WTC11 (cell line): ENCODE measurements around the gene STT3B. TPM values are rescaled to one million over a fixed set of nuclear protein-coding genes. Genes with fewer than 3 reads are reported as not detected.

Experiments used
- ARID4B ChIP-seq: sonication (generic); formaldehyde crosslinking; IDR thresholded peaks from 2 replicates; pipeline ENCODE4 v1.8.0; 2023; ENCODE audit warnings: missing genetic modification reagents, mild to moderate bottlenecking, borderline replicate concordance
- ATF6 ChIP-seq: sonication (generic); formaldehyde crosslinking; IDR thresholded peaks from 2 replicates; pipeline ENCODE4 v1.8.1; 2023; ENCODE audit warnings: mild to moderate bottlenecking, missing genetic modification reagents
- ELF4 ChIP-seq: sonication (generic); formaldehyde crosslinking; IDR thresholded peaks from 2 replicates; pipeline ENCODE4 v1.8.1; 2022; ENCODE audit warnings: low read depth, mild to moderate bottlenecking, moderate library complexity, missing genetic modification reagents
- ESRRA ChIP-seq: sonication (generic); formaldehyde crosslinking; IDR thresholded peaks from 2 replicates; pipeline ENCODE4 v1.8.1; 2022; ENCODE audit warnings: mild to moderate bottlenecking, missing genetic modification reagents, borderline replicate concordance
- FOXJ3 ChIP-seq: sonication (generic); formaldehyde crosslinking; IDR thresholded peaks from 2 replicates; pipeline ENCODE4 v1.9.0; 2021; ENCODE audit warnings: missing genetic modification reagents, mild to moderate bottlenecking, borderline replicate concordance
- FOXK1 ChIP-seq: sonication (generic); formaldehyde crosslinking; IDR thresholded peaks from 2 replicates; pipeline ENCODE4 v1.8.0; 2022; ENCODE audit warnings: mild to moderate bottlenecking, moderate library complexity, missing genetic modification reagents
- FOXP1 ChIP-seq: sonication (generic); formaldehyde crosslinking; IDR thresholded peaks from 2 replicates; pipeline ENCODE4 v1.8.0; 2022; ENCODE audit warnings: missing genetic modification reagents, mild to moderate bottlenecking, moderate library complexity, borderline replicate concordance
- FOXP4 ChIP-seq: sonication (generic); formaldehyde crosslinking; IDR thresholded peaks from 2 replicates; pipeline ENCODE4 v1.8.0; 2022; ENCODE audit warnings: mild to moderate bottlenecking, missing genetic modification reagents
- GABPB1 ChIP-seq: sonication (generic); formaldehyde crosslinking; IDR thresholded peaks from 2 replicates; pipeline ENCODE4 v1.8.1; 2023; ENCODE audit warnings: mild to moderate bottlenecking, missing genetic modification reagents
- IRF2 ChIP-seq: sonication (generic); formaldehyde crosslinking; IDR thresholded peaks from 2 replicates; pipeline ENCODE4 v1.8.0; 2022; ENCODE audit warnings: low read depth, missing genetic modification reagents, borderline replicate concordance
- KAT7 ChIP-seq: sonication (generic); formaldehyde crosslinking; IDR thresholded peaks from 2 replicates; pipeline ENCODE4 v1.8.1; 2023; ENCODE audit warnings: missing genetic modification reagents, mild to moderate bottlenecking, borderline replicate concordance
- MAX ChIP-seq: sonication (generic); formaldehyde crosslinking; IDR thresholded peaks from 2 replicates; pipeline ENCODE4 v1.8.0; 2022; ENCODE audit warnings: mild to moderate bottlenecking, missing genetic modification reagents
- MYBL2 ChIP-seq: sonication (generic); formaldehyde crosslinking; IDR thresholded peaks from 2 replicates; pipeline ENCODE4 v1.8.1; 2023; ENCODE audit warnings: mild to moderate bottlenecking, moderate library complexity, missing genetic modification reagents
- NR1H2 ChIP-seq: sonication (generic); formaldehyde crosslinking; IDR thresholded peaks from 2 replicates; pipeline ENCODE4 v1.9.0; 2021; ENCODE audit warnings: mild to moderate bottlenecking, moderate library complexity, missing genetic modification reagents
- NR2C2 ChIP-seq: sonication (generic); formaldehyde crosslinking; IDR thresholded peaks from 2 replicates; pipeline ENCODE4 v1.8.0; 2022; ENCODE audit warnings: mild to moderate bottlenecking, missing genetic modification reagents
- PRDM15 ChIP-seq: sonication (generic); formaldehyde crosslinking; IDR thresholded peaks from 2 replicates; pipeline ENCODE4 v1.8.0; 2022; ENCODE audit warnings: missing genetic modification reagents
- PRRX2 ChIP-seq: fragments of 250-450 bp; sonication (Bioruptor Pico); IDR thresholded peaks from 2 replicates; pipeline ENCODE4 v1.8.0; 2021; ENCODE audit warnings: mild to moderate bottlenecking
- TEAD4 ChIP-seq: sonication (generic); formaldehyde crosslinking; IDR thresholded peaks from 2 replicates; pipeline ENCODE4 v1.8.0; 2022; ENCODE audit warnings: mild to moderate bottlenecking, missing genetic modification reagents
- USF2 ChIP-seq: sonication (generic); formaldehyde crosslinking; IDR thresholded peaks from 2 replicates; pipeline ENCODE4 v1.8.1; 2023; ENCODE audit warnings: mild to moderate bottlenecking, missing genetic modification reagents, moderate library complexity
- ZNF219 ChIP-seq: sonication (generic); formaldehyde crosslinking; IDR thresholded peaks from 2 replicates; pipeline ENCODE4 v1.8.0; 2023; ENCODE audit warnings: missing genetic modification reagents, mild to moderate bottlenecking, borderline replicate concordance
- ZNF317 ChIP-seq: sonication (generic); formaldehyde crosslinking; IDR thresholded peaks from 2 replicates; pipeline ENCODE4 v1.8.1; 2023; ENCODE audit warnings: low read depth, mild to moderate bottlenecking, moderate library complexity, missing genetic modification reagents, borderline replicate concordance
- ZNF396 ChIP-seq: fragments of 250-450 bp; sonication (Bioruptor Pico); IDR thresholded peaks from 2 replicates; pipeline ENCODE4 v1.8.0; 2021; ENCODE audit warnings: mild to moderate bottlenecking, moderate library complexity, borderline replicate concordance
- ZNF425 ChIP-seq: fragments of 250-450 bp; sonication (Bioruptor Pico); conservative IDR thresholded peaks from 2 replicates; pipeline ENCODE4 v1.9.0; 2021; ENCODE audit warnings: mild to moderate bottlenecking
- total RNA-seq: library from RNA; stranded (reverse); gene quantifications from 3 replicates; pipeline ENCODE4 v1.2.3, GENCODE V29; 2021

Gene STT3B
- total RNA-seq, 1 experiment from 2014 or later = 103 TPM

- peak; percentile 55 for TF ChIP-seq PRDM15 (CRISPR knock-in tag)
- no peak for TF ChIP-seq ZNF219 (CRISPR knock-in tag)
- TF ChIP-seq USF2 (CRISPR knock-in tag) = peak; percentile 94
- TF ChIP-seq FOXP1 (CRISPR knock-in tag) = peak; percentile 86; the same call in 1 of the 2 replicates
- no peak for TF ChIP-seq NR1H2
- 0 out of 2 replicates have a peak, but pooled peaks have one; percentile 49 for TF ChIP-seq ZNF317
- TF ChIP-seq ZNF396 (CRISPR knock-in tag) = no peak
- TF ChIP-seq FOXJ3 (CRISPR knock-in tag) = no peak
- peak; percentile 96 for TF ChIP-seq MAX (CRISPR knock-in tag)
- TF ChIP-seq ESRRA (CRISPR knock-in tag) = peak; percentile 89
- TF ChIP-seq GABPB1 (CRISPR knock-in tag) = peak; percentile 66
- peak; percentile 94 for TF ChIP-seq KAT7 (CRISPR knock-in tag)
- TF ChIP-seq MYBL2 (CRISPR knock-in tag) = peak; percentile 93
- TF ChIP-seq FOXK1 (CRISPR knock-in tag) = peak; percentile 13; the same call in 1 of the 2 replicates
- TF ChIP-seq ZNF425 (CRISPR knock-in tag) = no peak
- TF ChIP-seq TEAD4 (CRISPR knock-in tag) = peak; percentile 54; the same call in 1 of the 2 replicates
- no peak for TF ChIP-seq ATF6 (CRISPR knock-in tag)
- TF ChIP-seq NR2C2 (CRISPR knock-in tag) = no peak
- no peak for TF ChIP-seq PRRX2 (CRISPR knock-in tag)
- TF ChIP-seq ELF4 = no peak
- TF ChIP-seq ARID4B (CRISPR knock-in tag) = peak; percentile 79
- peak; percentile 81 for TF ChIP-seq FOXP4
- TF ChIP-seq IRF2 (CRISPR knock-in tag) = no peak
Measured at GRCh38 chr3:31531992-31532586, 636 bp upstream of the STT3B start (continued).
